Nephron progenitor cell (in vitro differentiated cells): Measurements from ENCODE around the gene ZW10.
A peak's percentile ranks its signal among the peaks of the same experiment; 100 is the strongest.

Source experiments
- DNase-seq: peaks from one replicate; pipeline ENCODE4 v3.0.0; 2021
- H3K27ac Mint-ChIP-seq: 2 replicates; pipeline ENCODE4 v1.8.0; 2021; ENCODE audit warnings: mild to moderate bottlenecking, moderate library complexity, mixed read lengths
- H3K27me3 Mint-ChIP-seq: 2 replicates; pipeline ENCODE4 v1.8.0; 2021; ENCODE audit warnings: mild to moderate bottlenecking, low read depth, mixed read lengths; ENCODE audit not compliant: poor library complexity
- H3K36me3 Mint-ChIP-seq: 2 replicates; pipeline ENCODE4 v1.8.0; 2021; ENCODE audit warnings: low read depth, mixed read lengths
- H3K4me1 Mint-ChIP-seq: 2 replicates; pipeline ENCODE4 v1.8.0; 2021; ENCODE audit warnings: mixed read lengths
- H3K4me3 Mint-ChIP-seq: 2 replicates; pipeline ENCODE4 v1.8.0; 2021; ENCODE audit warnings: mild to moderate bottlenecking, moderate library complexity, mixed read lengths
- H3K9me3 Mint-ChIP-seq: 2 replicates; pipeline ENCODE4 v1.8.0; 2021; ENCODE audit warnings: mild to moderate bottlenecking, moderate library complexity, mixed read lengths
- TF ChIP-seq, protein P1 (sequence below): fragments of 200-600 bp; sonication (generic); IDR thresholded peaks from 2 replicates; pipeline ENCODE4 v1.5.0; 2021; ENCODE audit warnings: antibody characterized with exemption

The ZW10 gene

GRCh38 chr11:113736323-113736722 is 37.2 kb downstream of the ZW10 start:
- Mint-ChIP-seq H3K9me3 (no peaks in the 10 kb centered on the region), H3K4me3 (no peak overlapping the region), H3K27me3 (no peaks in the 10 kb centered on the region), H3K4me1 (peaks cover 10% of the 10 kb centered on the region), H3K27ac (no peak overlapping the region), H3K36me3 (peaks cover 77% of the 10 kb centered on the region)
- DNase-seq, result no peak
- TF ChIP-seq, protein P1, sequence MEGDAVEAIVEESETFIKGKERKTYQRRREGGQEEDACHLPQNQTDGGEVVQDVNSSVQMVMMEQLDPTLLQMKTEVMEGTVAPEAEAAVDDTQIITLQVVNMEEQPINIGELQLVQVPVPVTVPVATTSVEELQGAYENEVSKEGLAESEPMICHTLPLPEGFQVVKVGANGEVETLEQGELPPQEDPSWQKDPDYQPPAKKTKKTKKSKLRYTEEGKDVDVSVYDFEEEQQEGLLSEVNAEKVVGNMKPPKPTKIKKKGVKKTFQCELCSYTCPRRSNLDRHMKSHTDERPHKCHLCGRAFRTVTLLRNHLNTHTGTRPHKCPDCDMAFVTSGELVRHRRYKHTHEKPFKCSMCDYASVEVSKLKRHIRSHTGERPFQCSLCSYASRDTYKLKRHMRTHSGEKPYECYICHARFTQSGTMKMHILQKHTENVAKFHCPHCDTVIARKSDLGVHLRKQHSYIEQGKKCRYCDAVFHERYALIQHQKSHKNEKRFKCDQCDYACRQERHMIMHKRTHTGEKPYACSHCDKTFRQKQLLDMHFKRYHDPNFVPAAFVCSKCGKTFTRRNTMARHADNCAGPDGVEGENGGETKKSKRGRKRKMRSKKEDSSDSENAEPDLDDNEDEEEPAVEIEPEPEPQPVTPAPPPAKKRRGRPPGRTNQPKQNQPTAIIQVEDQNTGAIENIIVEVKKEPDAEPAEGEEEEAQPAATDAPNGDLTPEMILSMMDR, result no peak

DNA sequence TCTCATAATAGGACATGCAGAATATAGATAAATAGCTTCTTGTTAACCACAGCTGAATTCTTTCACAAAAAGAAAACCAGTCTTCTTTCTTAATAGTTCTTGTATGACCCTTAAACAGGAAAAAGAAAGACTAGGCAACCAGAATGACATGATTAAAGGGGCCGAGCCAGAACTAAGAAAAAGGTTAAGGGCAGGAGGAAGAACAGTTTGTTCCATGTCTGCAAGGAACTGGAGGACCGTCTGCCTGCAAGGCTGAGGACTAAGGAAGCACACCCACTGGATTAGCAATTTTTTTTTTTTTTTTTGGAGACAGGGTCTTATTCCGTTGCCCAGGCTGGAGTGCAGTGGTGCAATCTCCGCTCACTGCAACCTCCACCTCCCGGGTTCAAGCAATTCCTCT is 41.4 kb downstream of the ZW10 start:
- no peaks in the 10 kb centered on the region for H3K9me3 Mint-ChIP-seq
- TF ChIP-seq, protein P1, result no peak
- DNase-seq, result no peak
- H3K36me3 Mint-ChIP-seq, result peaks cover 41% of the 10 kb centered on the region
- no peak overlapping the region for H3K27ac Mint-ChIP-seq
- H3K4me3 Mint-ChIP-seq, result no peak overlapping the region
- H3K27me3 Mint-ChIP-seq, result no peaks in the 10 kb centered on the region
- H3K4me1 Mint-ChIP-seq, result peaks cover 16% of the 10 kb centered on the region

DNA sequence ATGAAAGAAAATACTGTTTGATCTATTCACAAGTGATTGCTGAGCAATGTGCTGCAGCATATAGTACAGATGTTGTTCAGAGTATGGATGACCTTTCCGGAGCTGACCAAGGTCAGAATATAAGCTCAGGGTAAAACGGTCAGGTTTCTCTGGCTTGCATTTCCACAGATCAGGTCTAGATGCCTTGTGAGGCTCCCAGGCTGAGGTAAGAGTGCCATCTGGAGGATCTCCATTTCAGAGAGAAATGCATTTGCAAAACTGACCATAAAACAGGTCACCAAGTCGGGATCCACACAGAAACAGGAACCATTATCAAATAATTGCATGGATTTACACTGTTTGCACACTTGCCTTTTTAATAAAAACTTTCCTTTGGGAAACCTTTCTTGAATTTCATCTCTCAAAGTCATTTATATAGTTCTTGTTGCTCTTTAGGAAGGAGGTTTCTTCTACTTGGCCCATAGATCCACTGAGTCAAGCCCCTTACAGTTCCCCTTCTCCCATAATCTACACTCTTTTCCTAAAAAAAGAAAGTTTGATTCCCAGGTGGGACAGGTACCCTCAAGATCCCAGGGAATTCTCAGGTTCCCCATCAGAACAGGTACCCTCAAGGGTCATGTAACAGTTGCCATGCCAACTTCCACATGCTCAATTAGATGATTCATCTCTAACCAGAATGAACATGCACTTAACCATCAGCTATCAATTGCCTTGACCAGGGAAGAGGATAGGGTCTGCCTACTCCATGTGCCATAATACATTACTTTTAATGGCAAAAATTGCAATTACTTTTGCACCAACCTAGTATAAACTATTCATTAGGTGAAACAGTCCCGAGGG is 42.4 kb downstream of the ZW10 start:
- no peaks in the 10 kb centered on the region for H3K27me3 Mint-ChIP-seq
- no peak overlapping the region for H3K27ac Mint-ChIP-seq
- H3K36me3 Mint-ChIP-seq, result peaks cover 32% of the 10 kb centered on the region
- DNase-seq, result peak; percentile 40
- no peak overlapping the region for H3K4me3 Mint-ChIP-seq
- TF ChIP-seq, protein P1, result peak; percentile 68
- peaks cover 16% of the 10 kb centered on the region for H3K4me1 Mint-ChIP-seq
- no peaks in the 10 kb centered on the region for H3K9me3 Mint-ChIP-seq

DNA sequence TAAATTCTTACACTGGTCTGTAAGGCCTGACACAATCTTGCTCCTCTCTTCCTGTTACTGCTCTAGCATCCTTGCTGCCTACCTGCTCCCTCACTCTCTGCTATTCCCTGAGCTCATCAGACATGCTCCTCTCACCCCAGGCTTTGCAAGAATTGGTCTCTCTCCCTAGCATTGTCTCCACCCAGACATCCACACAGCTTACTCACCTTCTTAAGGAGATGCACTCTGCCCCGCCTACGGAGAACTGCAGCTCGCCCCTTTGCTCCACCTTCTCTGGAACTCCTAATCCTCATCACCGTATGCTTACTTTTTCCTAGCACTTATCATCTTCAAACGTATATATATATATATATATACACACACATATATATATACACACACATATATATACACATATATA is 44.0 kb downstream of the ZW10 start:
- Mint-ChIP-seq H3K36me3 (peaks cover 18% of the 10 kb centered on the region), H3K27ac (no peak overlapping the region), H3K4me1 (peaks cover 22% of the 10 kb centered on the region), H3K4me3 (no peak overlapping the region), H3K9me3 (no peaks in the 10 kb centered on the region), H3K27me3 (no peaks in the 10 kb centered on the region)
- no peak for DNase-seq
- TF ChIP-seq, protein P1, result no peak

GRCh38 chr11:113728814-113729213 is 44.7 kb downstream of the ZW10 start:
- TF ChIP-seq, protein P1, result no peak
- peaks cover 25% of the 10 kb centered on the region for H3K4me1 Mint-ChIP-seq
- H3K9me3 Mint-ChIP-seq, result no peaks in the 10 kb centered on the region
- no peaks in the 10 kb centered on the region for H3K27me3 Mint-ChIP-seq
- H3K36me3 Mint-ChIP-seq, result peaks cover 12% of the 10 kb centered on the region
- no peak for DNase-seq
- H3K4me3 Mint-ChIP-seq, result no peak overlapping the region
- H3K27ac Mint-ChIP-seq, result no peak overlapping the region

GRCh38 chr11:113725913-113726312 is 47.6 kb downstream of the ZW10 start:
- Mint-ChIP-seq H3K27ac (no peak overlapping the region), H3K36me3 (peaks cover 7% of the 10 kb centered on the region), H3K4me1 (peaks cover 27% of the 10 kb centered on the region), H3K4me3 (no peak overlapping the region), H3K27me3 (peaks cover 3% of the 10 kb centered on the region), H3K9me3 (no peaks in the 10 kb centered on the region)
- no peak for DNase-seq
- TF ChIP-seq, protein P1, result no peak
